Endothelial cell of umbilical vein (primary cell): Measurements from ENCODE around the gene GNPDA2. TPM values are rescaled to one million over a fixed set of nuclear protein-coding genes. Genes with fewer than 3 reads are reported as not detected.

ENCODE experiments used
- BruUV-seq: library from RNA; stranded (reverse); fragments of 400-500 nt; replicated peaks from 2 replicates; lab custom pipeline; 2021; lab: Mats Ljungman, UMichigan
- CTCF ChIA-PET: fragments of 300-600, 350-600 bp; sonication (Branson Sonifier 250); formaldehyde crosslinking; loops from one replicate; lab custom pipeline; 2021; ENCODE audit warnings: antibody characterized with exemption, inconsistent platforms; lab: Charles Lee
- POLR2A ChIA-PET: fragments of 300-600, 350-600 bp; sonication (Branson Sonifier 250); formaldehyde crosslinking; loops from one replicate; lab custom pipeline; 2021; ENCODE audit warnings: antibody characterized with exemption, inconsistent platforms; lab: Charles Lee
- DNase-seq: peaks from one replicate; pipeline ENCODE4 v3.0.0-alpha.2; 2011; ENCODE audit warnings: low read depth, low spot score
- FAIRE-seq: peaks from 2 replicates; lab custom pipeline; 2011; peaks lifted over from hg19 to GRCh38; lab: Jason Lieb, UNC
- H2AFZ ChIP-seq: 2 replicates; pipeline ENCODE4 v1.6.0; 2012; ENCODE audit warnings: low read depth, low read length, control low read depth, inconsistent platforms
- H3K27ac ChIP-seq: 2 replicates; pipeline ENCODE4 v1.5.1; 2011; ENCODE audit warnings: low read depth, mild to moderate bottlenecking, control low read depth, low read length, moderate library complexity; ENCODE audit not compliant: insufficient read depth
- H3K27me3 ChIP-seq, 2 experiments: 2 replicates each; pipeline versions ENCODE4 v1.6.0 to v1.6.1; 2011; ENCODE audit warnings: low read length in 2 of 2, mixed read lengths in 1 of 2; ENCODE audit not compliant: control insufficient read depth in 2 of 2, insufficient read depth in 2 of 2
- H3K36me3 ChIP-seq, 2 experiments: 2 replicates in 1 of 2; 3 replicates in 1 of 2; pipeline ENCODE4 v1.5.1; 2011; ENCODE audit warnings: low read length in 2 of 2, mild to moderate bottlenecking in 1 of 2, moderate library complexity in 1 of 2; ENCODE audit not compliant: control insufficient read depth in 2 of 2, insufficient read depth in 2 of 2; ENCODE audit errors: extremely low read depth in 1 of 2
- H3K4me1 ChIP-seq: 3 replicates; pipeline ENCODE4 v1.5.1; 2011; ENCODE audit warnings: mild to moderate bottlenecking, low read length; ENCODE audit not compliant: control insufficient read depth, insufficient read depth; ENCODE audit errors: extremely low read depth
- H3K4me2 ChIP-seq: 2 replicates; pipeline ENCODE4 v1.6.1; 2011; ENCODE audit warnings: low read length, control low read depth, mixed read lengths; ENCODE audit not compliant: insufficient read depth
- H3K4me3 ChIP-seq, 3 experiments: fragments of 200-600 bp in 1 of 3; sonication (generic), shearing (Covaris generic) in 1 of 3; replicated peaks in 1 of 3; 2 replicates each; pipeline ENCODE4 v1.5.1; 2011 to 2016; ENCODE audit warnings: control low read depth in 3 of 3, low read length in 3 of 3, mild to moderate bottlenecking in 2 of 3, inconsistent platforms in 1 of 3, low read depth in 1 of 3, moderate library complexity in 1 of 3; ENCODE audit not compliant: insufficient read depth in 1 of 3
- H3K79me2 ChIP-seq: 2 replicates; pipeline ENCODE4 v1.6.0; 2012; ENCODE audit warnings: low read length, inconsistent platforms; ENCODE audit not compliant: control insufficient read depth, insufficient read depth
- H3K9ac ChIP-seq: replicated peaks from 2 replicates; pipeline ENCODE3; 2011; ENCODE audit warnings: low read length, control low read depth; ENCODE audit not compliant: insufficient read depth; ENCODE audit errors: extremely low read depth
- H3K9me1 ChIP-seq: replicated peaks from 3 replicates; pipeline ENCODE4 v1.6.0; 2011; ENCODE audit warnings: mild to moderate bottlenecking, low read length; ENCODE audit not compliant: control insufficient read depth, insufficient read depth; ENCODE audit errors: extremely low read depth
- H3K9me3 ChIP-seq: replicated peaks from 2 replicates; pipeline ENCODE4 v1.5.1; 2012; ENCODE audit warnings: low read length, inconsistent platforms; ENCODE audit not compliant: control insufficient read depth, insufficient read depth
- H4K20me1 ChIP-seq: replicated peaks from 2 replicates; pipeline ENCODE3; 2011; ENCODE audit warnings: mild to moderate bottlenecking, low read length; ENCODE audit not compliant: control insufficient read depth, insufficient read depth; ENCODE audit errors: extremely low read depth
- EZH2 ChIP-seq: IDR thresholded peaks from 2 replicates; pipeline ENCODE4 v1.6.1; 2012; ENCODE audit warnings: borderline replicate concordance, low read depth, mild to moderate bottlenecking, moderate library complexity, low read length, inconsistent platforms; ENCODE audit not compliant: severe bottlenecking
- FOS ChIP-seq: IDR thresholded peaks from 2 replicates; pipeline ENCODE4 v1.6.1; 2011; ENCODE audit warnings: mild to moderate bottlenecking, low read length, moderate library complexity, borderline replicate concordance; ENCODE audit not compliant: insufficient read depth
- GATA2 ChIP-seq: IDR thresholded peaks from 2 replicates; pipeline ENCODE4 v1.7.0; 2011; ENCODE audit warnings: low read depth, mild to moderate bottlenecking, moderate library complexity, mixed read lengths, low read length; ENCODE audit not compliant: insufficient read length, insufficient read depth
- JUN ChIP-seq: IDR thresholded peaks from 2 replicates; pipeline ENCODE4 v1.6.1; 2011; ENCODE audit warnings: borderline replicate concordance, low read depth; ENCODE audit not compliant: insufficient read length, insufficient read depth
- MYC ChIP-seq: IDR thresholded peaks from one replicate; pipeline ENCODE4 v1.6.1; 2011; ENCODE audit warnings: mild to moderate bottlenecking, low read depth, low read length
- POLR2A ChIP-seq: IDR thresholded peaks from 2 replicates; pipeline ENCODE4 v1.6.1; 2012; ENCODE audit warnings: low read depth, mild to moderate bottlenecking, control low read depth, low read length
- POLR2AphosphoS5 ChIP-seq: IDR thresholded peaks from 2 replicates; pipeline ENCODE4 v1.6.1; 2012; ENCODE audit warnings: low read depth, mild to moderate bottlenecking, control low read depth, low read length, moderate library complexity; ENCODE audit not compliant: insufficient read depth
- dilution Hi-C: fragments of 300-500 bp; cut with MboI; formaldehyde crosslinking; loops from one replicate; pipeline ENCODE4 v1.15.0; 2019; ENCODE audit warnings: low sequenced_read_pairs; ENCODE audit not compliant: extremely low pct_ligation_motif_present
- intact Hi-C: fragments of 100-400 bp; cut with micrococcal nuclease; formaldehyde crosslinking; loops from one replicate; pipeline ENCODE4 v1.10.0; 2022
- polyA plus RNA-seq, 4 experiments: library from polyadenylated mRNA; depleted of rRNA in 3 of 4; stranded (reverse) in 3 of 4; unstranded in 1 of 4; fragments of >200 nt; gene quantifications; 2 replicates each; pipeline versions ENCODE4 v1.2.1 to v1.2.3, GENCODE V29; 2011 to 2012; ENCODE audit warnings: missing spikeins in 1 of 4
- total RNA-seq: library from RNA; stranded (reverse); gene quantifications from 2 replicates; pipeline ENCODE4 v1.2.3, GENCODE V29; 2021
- TF ChIP-seq, protein P1 (sequence below), 2 donors: IDR thresholded peaks; 1 replicate in 1 of 2; 2 replicates in 1 of 2; pipeline ENCODE4 v1.5.1; 2011; ENCODE audit warnings: low read length in 2 of 2, mild to moderate bottlenecking in 2 of 2, moderate library complexity in 2 of 2, control low read depth in 1 of 2, inconsistent platforms in 1 of 2, low read depth in 1 of 2; ENCODE audit not compliant: insufficient read depth in 1 of 2; ENCODE audit errors: extremely low read depth in 1 of 2
- TF ChIP-seq, protein P2 (sequence below): IDR thresholded peaks from 2 replicates; pipeline ENCODE4 v1.6.1; 2011; ENCODE audit not compliant: insufficient read depth, insufficient read length

Gene GNPDA2
- total and polyA plus RNA-seq, 2 donors (not counting 3 experiments of a cell fraction or from before 2014, with no cell fraction given): 7.6 to 14.7 TPM

DNA sequence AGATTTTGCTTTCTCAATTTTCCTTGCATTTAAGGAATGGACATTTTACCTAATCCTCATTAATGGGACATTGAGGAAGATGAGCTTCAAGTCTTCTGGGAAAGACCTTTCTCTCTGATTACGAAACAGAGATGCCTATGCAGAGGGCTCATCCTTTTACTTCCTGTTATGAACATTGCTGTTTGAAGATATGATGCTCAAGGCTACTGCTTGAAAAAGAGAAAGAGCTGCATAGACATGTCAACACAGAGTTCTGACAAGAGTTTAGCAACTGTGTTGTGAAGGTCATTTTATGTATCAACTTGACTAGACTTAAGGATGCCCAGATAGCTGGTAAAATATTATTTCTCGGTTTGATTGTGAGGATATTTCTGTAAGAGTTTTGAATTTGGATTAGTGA, 13.8 kb upstream of the GNPDA2 start:
- no peak for FAIRE-seq
- POLR2A ChIA-PET: no interaction called here
- DNase-seq: no peak
- no peak overlapping the region for H2AFZ ChIP-seq
- no peaks in the 10 kb centered on the region for H4K20me1 ChIP-seq
- H3K36me3 ChIP-seq: no peaks in the 10 kb centered on the region
- no peak overlapping the region for H3K9ac ChIP-seq
- no peak overlapping the region for H3K27ac ChIP-seq
- peaks cover 0 to 2% of the 10 kb centered on the region in 2 experiments for H3K27me3 ChIP-seq
- no peaks in the 10 kb centered on the region for H3K9me1 ChIP-seq
- H3K4me3 ChIP-seq: no peak overlapping the region
- CTCF ChIA-PET: no interaction called here
- no peaks in the 10 kb centered on the region for H3K4me1 ChIP-seq
- H3K79me2 ChIP-seq: no peaks in the 10 kb centered on the region
- H3K9me3 ChIP-seq: no peaks in the 10 kb centered on the region
- intact Hi-C loops: no loop called here
- dilution Hi-C loops: no loop called here
- BruUV-seq: no TSS peak
- H3K4me2 ChIP-seq: no peak overlapping the region
- TF ChIP-seq POLR2AphosphoS5: no peak
- no peak for TF ChIP-seq GATA2
- no peak for TF ChIP-seq POLR2A
- no peak for TF ChIP-seq EZH2
- TF ChIP-seq JUN: no peak
- TF ChIP-seq, protein P1, sequence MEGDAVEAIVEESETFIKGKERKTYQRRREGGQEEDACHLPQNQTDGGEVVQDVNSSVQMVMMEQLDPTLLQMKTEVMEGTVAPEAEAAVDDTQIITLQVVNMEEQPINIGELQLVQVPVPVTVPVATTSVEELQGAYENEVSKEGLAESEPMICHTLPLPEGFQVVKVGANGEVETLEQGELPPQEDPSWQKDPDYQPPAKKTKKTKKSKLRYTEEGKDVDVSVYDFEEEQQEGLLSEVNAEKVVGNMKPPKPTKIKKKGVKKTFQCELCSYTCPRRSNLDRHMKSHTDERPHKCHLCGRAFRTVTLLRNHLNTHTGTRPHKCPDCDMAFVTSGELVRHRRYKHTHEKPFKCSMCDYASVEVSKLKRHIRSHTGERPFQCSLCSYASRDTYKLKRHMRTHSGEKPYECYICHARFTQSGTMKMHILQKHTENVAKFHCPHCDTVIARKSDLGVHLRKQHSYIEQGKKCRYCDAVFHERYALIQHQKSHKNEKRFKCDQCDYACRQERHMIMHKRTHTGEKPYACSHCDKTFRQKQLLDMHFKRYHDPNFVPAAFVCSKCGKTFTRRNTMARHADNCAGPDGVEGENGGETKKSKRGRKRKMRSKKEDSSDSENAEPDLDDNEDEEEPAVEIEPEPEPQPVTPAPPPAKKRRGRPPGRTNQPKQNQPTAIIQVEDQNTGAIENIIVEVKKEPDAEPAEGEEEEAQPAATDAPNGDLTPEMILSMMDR (IDR thresholded peaks at IDR 0.05; ENCODE audit: extremely low read depth in 1 of 2, insufficient read depth in 1 of 2, low read depth in 1 of 2, low read length in 2 of 2): no peak
- no peak for TF ChIP-seq FOS
- no peak for TF ChIP-seq MYC
- TF ChIP-seq, protein P2, sequence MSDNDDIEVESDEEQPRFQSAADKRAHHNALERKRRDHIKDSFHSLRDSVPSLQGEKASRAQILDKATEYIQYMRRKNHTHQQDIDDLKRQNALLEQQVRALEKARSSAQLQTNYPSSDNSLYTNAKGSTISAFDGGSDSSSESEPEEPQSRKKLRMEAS: no peak
